ENCODE results near the gene CDH20.

Gene CDH20

GRCh38 chr18:61581578-61582201, 248.5 kb downstream of the CDH20 start:
- peak; percentile 82 for DNase-seq

- no peak for DNase-seq
These were observed 249.0 kb downstream of the CDH20 start for GRCh38 chr18:61582202-61582710.

- no peak for DNase-seq
These were observed 250.3 kb downstream of the CDH20 start for GRCh38 chr18:61583548-61583947.

- DNase-seq, result no peak
These were observed 254.6 kb downstream of the CDH20 start for GRCh38 chr18:61587865-61588264.

GRCh38 chr18:61589053-61589723, 256.0 kb downstream of the CDH20 start:
- no peak for DNase-seq

GRCh38 chr18:61589724-61590065, 256.5 kb downstream of the CDH20 start:
- DNase-seq, result no peak

- no peak for DNase-seq
These were observed 258.0 kb downstream of the CDH20 start for GRCh38 chr18:61591253-61591652.

GRCh38 chr18:61595615-61596251, 262.5 kb downstream of the CDH20 start:
- DNase-seq, result no peak

GRCh38 chr18:61596296-61596695, 263.1 kb downstream of the CDH20 start:
- no peak for DNase-seq

GRCh38 chr18:61597316-61597715, 264.1 kb downstream of the CDH20 start:
- no peak for DNase-seq

- no peak for DNase-seq
These were observed 267.2 kb downstream of the CDH20 start for GRCh38 chr18:61600422-61600821.

GRCh38 chr18:61602836-61603235, 269.6 kb downstream of the CDH20 start:
- no peak for DNase-seq
